Measurements from ENCODE around the gene PAAF1.

PAAF1 gene

GRCh38 chr11:73974604-73975478 is 98.0 kb downstream of the PAAF1 start:
- no peak for FAIRE-seq

DNA sequence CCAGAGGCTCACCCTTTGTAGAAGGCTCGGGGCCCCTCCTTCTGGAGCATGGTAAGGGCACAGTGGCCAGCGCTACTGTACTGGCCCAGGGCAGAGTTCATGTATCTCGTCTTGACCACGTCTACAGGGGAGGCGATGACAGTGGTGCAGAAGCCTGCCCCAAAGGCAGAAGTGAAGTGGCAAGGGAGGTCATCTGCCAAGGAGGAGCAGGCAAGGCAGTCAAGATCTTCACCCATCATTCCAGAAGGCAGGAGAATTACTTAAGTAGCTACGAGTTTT is 98.6 kb downstream of the PAAF1 start:
- FAIRE-seq, result no peak

DNA sequence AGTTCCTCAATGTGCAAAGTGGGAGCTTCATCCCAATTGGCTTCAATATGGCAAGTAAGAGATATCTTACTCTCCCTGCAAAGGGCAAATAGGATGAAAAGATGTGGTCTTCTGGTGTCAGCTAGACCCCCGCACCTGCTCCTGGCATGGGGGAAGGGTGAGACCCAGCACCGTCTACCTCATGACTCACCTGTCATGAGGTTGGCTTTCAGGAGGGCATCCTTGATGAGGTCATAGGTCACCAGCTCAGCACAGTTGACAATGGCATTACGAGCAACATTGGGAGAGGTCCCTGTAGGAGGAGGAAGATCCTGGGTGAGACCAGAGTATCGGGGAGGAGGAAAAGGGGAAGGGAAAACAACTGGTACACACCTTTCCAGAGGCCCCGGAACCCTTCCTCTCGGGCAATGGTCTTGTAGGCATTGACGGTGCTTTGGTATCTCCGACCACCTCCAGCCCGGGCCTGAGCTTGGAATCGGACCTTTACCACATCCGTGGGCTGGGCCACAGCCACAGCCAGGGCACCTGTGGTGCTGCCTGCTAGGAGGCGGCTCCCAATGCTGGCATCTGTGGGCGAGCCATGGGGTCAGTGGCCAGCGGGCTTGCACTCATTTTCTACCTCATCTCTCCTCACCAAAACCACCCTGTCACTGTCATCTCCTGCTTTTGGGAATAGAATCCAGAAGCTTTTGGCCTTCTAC is 99.8 kb downstream of the PAAF1 start:
- no peak for FAIRE-seq

DNA sequence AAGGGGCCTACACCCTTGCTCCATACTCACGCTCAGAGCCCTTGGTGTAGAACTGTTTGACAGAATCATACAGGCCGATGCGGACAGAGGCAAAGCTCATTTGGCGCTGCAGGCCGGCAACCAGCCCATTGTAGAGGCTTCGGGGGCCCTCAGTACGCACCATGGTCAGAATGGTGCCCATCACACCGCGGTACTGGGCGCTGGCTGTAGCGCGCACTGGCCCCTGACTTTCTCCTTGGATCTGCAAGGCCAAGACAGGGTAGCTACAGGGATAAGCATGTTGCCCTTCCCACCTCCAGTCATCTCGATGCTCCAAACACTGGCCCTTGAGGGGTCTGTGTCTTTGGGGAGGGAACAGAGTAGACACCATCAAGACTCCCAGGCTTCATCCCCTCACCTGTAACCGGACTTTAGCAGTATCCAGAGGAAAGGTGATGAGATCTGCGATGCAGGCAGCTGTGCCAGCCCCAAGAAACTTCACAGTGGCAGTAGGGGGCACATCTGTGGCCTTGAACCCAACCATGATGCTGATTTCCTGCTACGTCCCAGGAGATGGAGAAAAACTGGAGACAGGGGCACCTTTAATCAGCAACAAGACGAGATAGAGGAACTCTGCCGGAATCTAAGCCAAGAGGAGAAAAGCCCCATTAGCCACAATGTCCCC is 101.2 kb downstream of the PAAF1 start:
- no peak for FAIRE-seq

- FAIRE-seq, result no peak
Observed at GRCh38 chr11:73978576-73979086, 101.8 kb downstream of the PAAF1 start.

GRCh38 chr11:73980001-73980961 is 103.5 kb downstream of the PAAF1 start:
- no peak for FAIRE-seq

All from A204.1 (cell line).